Left ventricle myocardium inferior (tissue), 1 donor: ENCODE results near the gene FAM170B. TPM values are rescaled to one million over a fixed set of nuclear protein-coding genes. Genes with fewer than 3 reads are reported as not detected.

Source experiments
- DNase-seq: peaks from one replicate; pipeline ENCODE4 v3.0.0-alpha.2; 2020
- H3K27ac ChIP-seq: fragments of 200-600 bp; replicated peaks from 2 replicates; pipeline ENCODE4 v1.8.0; 2021
- H3K27me3 ChIP-seq: fragments of 200-600 bp; 2 replicates; pipeline ENCODE4 v1.8.0; 2021; ENCODE audit warnings: low read depth
- H3K36me3 ChIP-seq: fragments of 200-600 bp; 2 replicates; pipeline ENCODE4 v1.8.0; 2021
- H3K4me1 ChIP-seq: fragments of 200-600 bp; 2 replicates; pipeline ENCODE4 v1.8.0; 2021
- H3K4me3 ChIP-seq: fragments of 200-600 bp; 2 replicates; pipeline ENCODE4 v1.8.0; 2021; ENCODE audit warnings: mild to moderate bottlenecking, moderate library complexity
- H3K9me3 ChIP-seq: fragments of 200-600 bp; replicated peaks from 2 replicates; pipeline ENCODE4 v1.8.0; 2021
- intact Hi-C: fragments of 100-400 bp; cut with micrococcal nuclease; formaldehyde crosslinking; loops from one replicate; pipeline ENCODE4 v1.11.0; 2022
- total RNA-seq: library from RNA; stranded (reverse); fragmentation: NEBNext Ultra II Directional; extraction: Animal tissue kit (Norgen Biotek cat#: 25700); gene quantifications from one replicate; pipeline ENCODE4 v1.2.1, GENCODE V29; 2021
- TF ChIP-seq, protein P1 (sequence below): fragments of 200-600 bp; IDR thresholded peaks from 2 replicates; pipeline ENCODE4 v1.8.0; 2021; ENCODE audit warnings: antibody characterized with exemption, mild to moderate bottlenecking, borderline replicate concordance
- donor health status: DM: no; HTN: yes; CAD: no; lungs with severe emphysema.

The FAM170B gene
- total RNA-seq, 1 donor from 2014 or later: not detected

DNA sequence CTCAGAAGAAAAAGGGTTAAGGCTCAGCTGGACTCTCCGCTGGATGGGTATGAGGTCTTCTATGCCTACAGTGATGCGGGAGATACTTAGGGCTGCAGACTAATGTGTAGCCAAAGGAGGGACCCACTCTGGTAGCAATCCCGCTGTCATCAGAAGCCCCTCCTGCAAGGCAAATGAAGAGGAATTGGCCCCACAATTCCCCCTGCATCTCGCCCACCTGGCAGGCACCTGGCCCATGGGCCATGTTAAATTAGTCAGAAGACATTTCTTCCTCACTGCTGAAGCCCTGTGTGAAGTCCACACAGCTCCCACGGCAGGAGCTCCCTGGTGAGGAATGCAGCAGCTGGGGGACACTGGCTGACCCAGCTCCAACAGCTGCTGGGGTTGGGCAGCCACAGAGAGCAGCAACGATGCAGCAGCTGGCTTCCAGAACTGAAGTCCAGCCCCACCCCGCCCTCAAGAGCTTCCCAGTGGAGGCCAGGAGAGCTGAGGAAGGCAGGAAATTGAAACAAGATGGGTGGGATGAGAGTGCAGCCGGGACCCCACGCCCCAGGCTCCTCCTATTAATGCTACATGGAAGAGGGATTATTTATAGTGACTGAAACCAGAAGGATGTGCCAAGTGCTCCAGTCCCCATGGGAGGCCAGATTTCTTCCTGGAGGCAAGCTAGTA, 24.0 kb downstream of the FAM170B start:
- Histone ChIP-seq H3K4me1 (peaks cover 100% of the 10 kb centered on the region), H3K36me3 (no peaks in the 10 kb centered on the region), H3K4me3 (peak overlapping the region; percentile 42), H3K27me3 (no peaks in the 10 kb centered on the region), H3K27ac (peak overlapping the region; percentile 88), H3K9me3 (no peaks in the 10 kb centered on the region)
- DNase-seq: peak; percentile 84
- intact Hi-C loops: no loop called here
- TF ChIP-seq, protein P1, sequence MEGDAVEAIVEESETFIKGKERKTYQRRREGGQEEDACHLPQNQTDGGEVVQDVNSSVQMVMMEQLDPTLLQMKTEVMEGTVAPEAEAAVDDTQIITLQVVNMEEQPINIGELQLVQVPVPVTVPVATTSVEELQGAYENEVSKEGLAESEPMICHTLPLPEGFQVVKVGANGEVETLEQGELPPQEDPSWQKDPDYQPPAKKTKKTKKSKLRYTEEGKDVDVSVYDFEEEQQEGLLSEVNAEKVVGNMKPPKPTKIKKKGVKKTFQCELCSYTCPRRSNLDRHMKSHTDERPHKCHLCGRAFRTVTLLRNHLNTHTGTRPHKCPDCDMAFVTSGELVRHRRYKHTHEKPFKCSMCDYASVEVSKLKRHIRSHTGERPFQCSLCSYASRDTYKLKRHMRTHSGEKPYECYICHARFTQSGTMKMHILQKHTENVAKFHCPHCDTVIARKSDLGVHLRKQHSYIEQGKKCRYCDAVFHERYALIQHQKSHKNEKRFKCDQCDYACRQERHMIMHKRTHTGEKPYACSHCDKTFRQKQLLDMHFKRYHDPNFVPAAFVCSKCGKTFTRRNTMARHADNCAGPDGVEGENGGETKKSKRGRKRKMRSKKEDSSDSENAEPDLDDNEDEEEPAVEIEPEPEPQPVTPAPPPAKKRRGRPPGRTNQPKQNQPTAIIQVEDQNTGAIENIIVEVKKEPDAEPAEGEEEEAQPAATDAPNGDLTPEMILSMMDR: no peak

DNA sequence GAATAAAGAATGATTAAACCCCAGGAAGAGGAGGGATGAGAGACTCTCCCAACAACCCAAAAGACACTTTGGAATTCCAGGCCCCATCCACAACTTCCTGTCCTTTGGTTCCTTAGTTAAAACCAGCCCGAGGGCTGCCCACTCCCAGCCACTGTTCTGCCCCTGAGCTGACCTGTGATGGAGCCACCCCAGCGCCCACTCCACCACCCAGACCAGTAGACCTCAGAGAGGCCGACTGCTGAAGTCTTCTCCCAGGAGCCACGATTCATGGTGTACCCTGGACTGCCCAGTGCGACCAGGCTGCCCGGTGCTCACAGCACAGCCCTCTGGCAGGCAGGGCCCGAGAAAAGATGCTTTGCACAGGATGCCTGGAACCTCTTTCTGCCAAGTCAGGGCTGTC, 25.2 kb downstream of the FAM170B start:
- TF ChIP-seq, protein P1: no peak
- no peaks in the 10 kb centered on the region for H3K27me3 ChIP-seq
- no peaks in the 10 kb centered on the region for H3K9me3 ChIP-seq
- DNase-seq: no peak
- intact Hi-C loops: no loop called here
- no peaks in the 10 kb centered on the region for H3K36me3 ChIP-seq
- no peak overlapping the region for H3K4me3 ChIP-seq
- peak overlapping the region; percentile 88 for H3K27ac ChIP-seq
- H3K4me1 ChIP-seq: peaks cover 96% of the 10 kb centered on the region

DNA sequence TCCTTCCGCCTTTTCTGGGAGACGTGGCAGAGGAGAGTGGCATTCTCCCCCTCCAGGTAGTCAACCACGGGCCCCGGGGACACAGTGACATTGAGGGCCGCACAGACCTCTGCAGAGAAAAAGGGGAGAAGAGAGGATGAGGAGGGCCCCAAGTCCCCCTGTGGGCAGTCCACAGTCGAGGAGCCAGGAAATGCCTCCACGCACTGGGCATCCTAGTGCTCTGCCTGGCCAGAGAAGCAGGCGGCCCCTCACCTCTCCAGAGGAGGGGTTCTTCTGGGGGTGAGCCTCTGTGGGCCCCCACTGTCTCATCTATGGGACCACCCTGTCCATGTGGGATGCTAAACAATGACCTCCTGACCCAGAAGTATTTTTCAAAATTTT, 25.9 kb downstream of the FAM170B start:
- intact Hi-C loops: no loop called here
- peaks cover 88% of the 10 kb centered on the region for H3K4me1 ChIP-seq
- H3K9me3 ChIP-seq: no peaks in the 10 kb centered on the region
- TF ChIP-seq, protein P1: no peak
- no peak overlapping the region for H3K4me3 ChIP-seq
- H3K36me3 ChIP-seq: no peaks in the 10 kb centered on the region
- DNase-seq: no peak
- H3K27ac ChIP-seq: peak overlapping the region; percentile 88
- H3K27me3 ChIP-seq: no peaks in the 10 kb centered on the region

DNA sequence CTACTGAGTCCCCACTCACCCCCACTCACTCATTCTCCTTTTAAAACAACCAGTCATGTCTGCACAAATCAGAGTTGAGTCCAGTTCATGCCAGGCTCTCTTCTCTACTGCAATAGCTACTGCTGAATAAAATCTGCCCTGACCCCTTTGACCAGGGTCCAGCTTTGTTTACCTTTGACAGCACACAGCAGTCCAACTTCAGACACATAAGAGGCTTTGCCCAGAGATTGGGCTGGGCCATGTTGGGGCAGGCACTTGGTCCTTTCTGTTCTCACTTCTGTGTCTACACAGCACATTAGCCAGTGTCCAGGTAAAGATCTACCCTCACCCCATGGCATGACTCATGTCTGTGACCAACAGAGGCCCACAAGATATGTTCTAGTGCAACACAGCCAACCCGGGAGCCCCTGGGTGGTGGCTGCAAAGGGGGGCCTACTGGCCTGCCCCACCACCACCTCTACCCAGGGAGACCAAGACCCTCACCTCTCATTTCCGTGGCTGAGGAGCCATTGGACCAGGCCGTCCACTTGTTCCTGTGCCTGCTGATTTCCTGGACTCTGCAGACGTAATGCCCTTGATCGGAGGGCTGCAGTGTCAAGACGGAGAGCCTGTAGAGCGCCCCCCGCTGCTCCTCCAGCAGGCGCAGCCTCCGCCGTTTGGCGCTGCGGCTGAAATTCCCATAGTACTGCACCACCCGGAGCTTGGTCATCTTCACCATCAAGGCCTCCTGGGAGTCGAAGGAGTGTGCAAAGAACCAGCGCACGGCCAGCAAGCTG, 26.5 kb downstream of the FAM170B start:
- Histone ChIP-seq H3K4me1 (peaks cover 87% of the 10 kb centered on the region), H3K9me3 (no peaks in the 10 kb centered on the region), H3K27ac (no peak overlapping the region), H3K27me3 (no peaks in the 10 kb centered on the region), H3K4me3 (no peak overlapping the region), H3K36me3 (no peaks in the 10 kb centered on the region)
- intact Hi-C loops: no loop called here
- TF ChIP-seq, protein P1: no peak
- DNase-seq: no peak

DNA sequence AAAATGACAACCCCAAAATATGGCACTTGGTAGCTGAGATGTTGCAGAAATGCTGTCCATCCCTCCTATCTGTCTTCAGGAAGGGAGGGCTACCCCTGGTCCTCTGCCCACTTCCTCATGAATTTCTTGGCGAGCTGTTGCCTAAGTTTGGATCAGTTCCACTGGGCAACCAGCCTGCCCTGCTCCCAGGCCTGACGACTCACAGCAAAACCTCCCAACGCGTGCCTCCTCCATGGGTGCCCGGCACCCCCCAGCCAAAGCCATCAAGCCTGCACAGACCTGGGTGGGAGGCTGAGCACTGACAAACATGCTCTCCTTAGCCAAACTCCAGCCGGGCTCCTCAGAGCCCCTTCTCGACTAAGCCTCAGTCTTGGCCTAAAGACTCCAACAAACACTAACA, 27.4 kb downstream of the FAM170B start:
- H3K27ac ChIP-seq: peak overlapping the region; percentile 30
- intact Hi-C loops: no loop called here

More for the DNA sequence above, 27.4 kb downstream of the FAM170B start:
- TF ChIP-seq, protein P1: no peak
- DNase-seq: peak; percentile 47
- Histone ChIP-seq H3K27me3 (no peaks in the 10 kb centered on the region), H3K9me3 (no peaks in the 10 kb centered on the region), H3K4me3 (peak overlapping the region; percentile 0), H3K4me1 (peaks cover 78% of the 10 kb centered on the region), H3K36me3 (no peaks in the 10 kb centered on the region)
